Gastrocnemius medialis (tissue), 4 donors: ENCODE results near the gene BRI3BP.

Experiments used
- CTCF ChIP-seq, 5 experiments: fragments of 450-650 bp in 3 of 5; fragments of 200-600 bp in 2 of 5; sonication (generic) in 2 of 5; IDR thresholded peaks in 4 of 5; conservative IDR thresholded peaks in 1 of 5; 1 replicate in 4 of 5; 2 replicates in 1 of 5; pipeline ENCODE4 v1.5.1; 2016 to 2019; ENCODE audit warnings: antibody characterized with exemption in 5 of 5, mild to moderate bottlenecking in 3 of 5, moderate library complexity in 3 of 5
- POLR2A ChIP-seq, 2 donors: fragments of 450-650 bp; IDR thresholded peaks; one replicate each; pipeline ENCODE4 v1.6.1; 2017; ENCODE audit warnings: antibody characterized with exemption in 2 of 2, mild to moderate bottlenecking in 2 of 2, moderate library complexity in 2 of 2

- TF ChIP-seq CTCF (IDR thresholded peaks at IDR 0.05 in 4 of 5, conservative IDR thresholded peaks at IDR 0.05 in 1 of 5) = no peak
- TF ChIP-seq POLR2A (IDR thresholded peaks at IDR 0.05) = no peak
These were observed 1.1 kb downstream of the BRI3BP start for GRCh38 chr12:124994437-124994975.
